ENCODE data around the gene FOXP2. TPM values are rescaled to one million over a fixed set of nuclear protein-coding genes. Genes with fewer than 3 reads are reported as not detected.

FOXP2 gene
- total and polyA plus RNA-seq, 7 donors, result 1.6 to 150 (median 91.2) TPM

- no peak for DNase-seq
- Histone ChIP-seq H3K4me1 (peaks cover 0 to 19% (median 9%) of the 10 kb centered on the region in 4 donors), H3K9me3 (no peaks in the 10 kb centered on the region), H3K27ac (peak overlapping the region in 1 of 4 donors; percentile 36), H3K4me3 (no peak overlapping the region), H3K36me3 (no peaks in the 10 kb centered on the region), H3K27me3 (no peaks in the 10 kb centered on the region)
- 79 to 91% methylated on average over 2 of the region's 2 CpGs for WGBS, 2 donors
- TF ChIP-seq POLR2AphosphoS5 (IDR thresholded peaks at IDR 0.05), result no peak
- no peak for TF ChIP-seq CTCF (IDR thresholded peaks at IDR 0.05)
- no peak for TF ChIP-seq POLR2A (IDR thresholded peaks at IDR 0.05)
- TF ChIP-seq EP300 (IDR thresholded peaks at IDR 0.05), result no peak
- intact Hi-C loops (cut with DNase I), result no loop called here
These were observed 29.6 kb downstream of the FOXP2 start for GRCh38 chr7:114444196-114444595.

GRCh38 chr7:114450431-114450830 lies 35.8 kb downstream of the FOXP2 start:
- Histone ChIP-seq H3K4me1 (peaks cover 0 to 17% (median 7%) of the 10 kb centered on the region in 4 donors), H3K36me3 (no peaks in the 10 kb centered on the region), H3K27me3 (no peaks in the 10 kb centered on the region), H3K4me3 (no peak overlapping the region), H3K27ac (no peak overlapping the region), H3K9me3 (no peaks in the 10 kb centered on the region)
- DNase-seq, result no peak
- intact Hi-C loops (cut with DNase I), result no loop called here
- WGBS, 2 donors, result 94 to 98% methylated on average over 2 of the region's 2 CpGs
- TF ChIP-seq CTCF (IDR thresholded peaks at IDR 0.05), result no peak
- no peak for TF ChIP-seq EP300 (IDR thresholded peaks at IDR 0.05)
- no peak for TF ChIP-seq POLR2AphosphoS5 (IDR thresholded peaks at IDR 0.05)
- TF ChIP-seq POLR2A (IDR thresholded peaks at IDR 0.05), result no peak

- Histone ChIP-seq H3K9me3 (no peaks in the 10 kb centered on the region), H3K4me3 (no peak overlapping the region), H3K4me1 (peaks cover 0 to 14% (median 0%) of the 10 kb centered on the region in 4 donors), H3K27ac (no peak overlapping the region), H3K36me3 (peaks cover 0 to 4% (median 0%) of the 10 kb centered on the region in 4 donors), H3K27me3 (no peaks in the 10 kb centered on the region)
- no peak for DNase-seq
- 96 to 97% methylated on average over 12 of the region's 12 CpGs for WGBS, 2 donors
- TF ChIP-seq POLR2AphosphoS5 (IDR thresholded peaks at IDR 0.05) (no peak), CTCF (IDR thresholded peaks at IDR 0.05) (no peak), POLR2A (IDR thresholded peaks at IDR 0.05) (no peak), EP300 (IDR thresholded peaks at IDR 0.05) (no peak)
- intact Hi-C loops (cut with DNase I), result no loop called here
These were observed 45.0 kb downstream of the FOXP2 start for GRCh38 chr7:114459574-114459973.

GRCh38 chr7:114460021-114460420 lies 45.4 kb downstream of the FOXP2 start:
- Histone ChIP-seq H3K4me3 (no peak overlapping the region), H3K36me3 (peaks cover 0 to 4% (median 0%) of the 10 kb centered on the region in 4 donors), H3K27ac (no peak overlapping the region), H3K9me3 (no peaks in the 10 kb centered on the region), H3K4me1 (peaks cover 0 to 14% (median 0%) of the 10 kb centered on the region in 4 donors), H3K27me3 (no peaks in the 10 kb centered on the region)
- intact Hi-C loops (cut with DNase I), result no loop called here
- WGBS, 2 donors, result 70 to 81% methylated on average over 2 of the region's 2 CpGs
- no peak for DNase-seq
- TF ChIP-seq EP300 (IDR thresholded peaks at IDR 0.05), result no peak
- TF ChIP-seq POLR2A (IDR thresholded peaks at IDR 0.05), result no peak
- TF ChIP-seq POLR2AphosphoS5 (IDR thresholded peaks at IDR 0.05), result no peak

GRCh38 chr7:114466917-114467316 lies 52.3 kb downstream of the FOXP2 start:
- H3K36me3 ChIP-seq, result peaks cover 0 to 4% (median 0%) of the 10 kb centered on the region in 4 donors
- intact Hi-C loops (cut with DNase I), result no loop called here
- no peaks in the 10 kb centered on the region for H3K9me3 ChIP-seq
- TF ChIP-seq EP300 (IDR thresholded peaks at IDR 0.05), result no peak
- TF ChIP-seq POLR2A (IDR thresholded peaks at IDR 0.05), result no peak
- no peak for TF ChIP-seq POLR2AphosphoS5 (IDR thresholded peaks at IDR 0.05)
- no peak for TF ChIP-seq CTCF (IDR thresholded peaks at IDR 0.05)
- no peak overlapping the region for H3K27ac ChIP-seq
- no peak overlapping the region for H3K4me3 ChIP-seq
- no peak for DNase-seq
- peaks cover 0 to 17% (median 7%) of the 10 kb centered on the region in 4 donors for H3K4me1 ChIP-seq
- no peaks in the 10 kb centered on the region for H3K27me3 ChIP-seq

Measured in sigmoid colon (tissue), 7 donors.